Astrocyte of the cerebellum (primary cell): ENCODE data around the gene SLC25A22.
A peak's percentile ranks its signal among the peaks of the same experiment; 100 is the strongest.

ENCODE experiments used
- DNase-seq: peaks from one replicate; pipeline ENCODE4 v3.0.0-alpha.2; 2011; ENCODE audit warnings: low read depth
- H3K4me3 ChIP-seq: 2 replicates; pipeline ENCODE4 v1.5.1; 2011; ENCODE audit warnings: mild to moderate bottlenecking, low read depth, low read length, moderate library complexity
- in situ Hi-C: cut with HindIII; loops from 2 replicates; pipeline ENCODE4 v1.10.0; 2017; ENCODE audit warnings: low sequenced_read_pairs
- TF ChIP-seq, protein P1 (sequence below): IDR thresholded peaks from 2 replicates; pipeline ENCODE4 v1.5.1; 2012; ENCODE audit warnings: low read length, low read depth, moderate library complexity, mild to moderate bottlenecking; ENCODE audit errors: missing control alignments

Gene SLC25A22

DNA sequence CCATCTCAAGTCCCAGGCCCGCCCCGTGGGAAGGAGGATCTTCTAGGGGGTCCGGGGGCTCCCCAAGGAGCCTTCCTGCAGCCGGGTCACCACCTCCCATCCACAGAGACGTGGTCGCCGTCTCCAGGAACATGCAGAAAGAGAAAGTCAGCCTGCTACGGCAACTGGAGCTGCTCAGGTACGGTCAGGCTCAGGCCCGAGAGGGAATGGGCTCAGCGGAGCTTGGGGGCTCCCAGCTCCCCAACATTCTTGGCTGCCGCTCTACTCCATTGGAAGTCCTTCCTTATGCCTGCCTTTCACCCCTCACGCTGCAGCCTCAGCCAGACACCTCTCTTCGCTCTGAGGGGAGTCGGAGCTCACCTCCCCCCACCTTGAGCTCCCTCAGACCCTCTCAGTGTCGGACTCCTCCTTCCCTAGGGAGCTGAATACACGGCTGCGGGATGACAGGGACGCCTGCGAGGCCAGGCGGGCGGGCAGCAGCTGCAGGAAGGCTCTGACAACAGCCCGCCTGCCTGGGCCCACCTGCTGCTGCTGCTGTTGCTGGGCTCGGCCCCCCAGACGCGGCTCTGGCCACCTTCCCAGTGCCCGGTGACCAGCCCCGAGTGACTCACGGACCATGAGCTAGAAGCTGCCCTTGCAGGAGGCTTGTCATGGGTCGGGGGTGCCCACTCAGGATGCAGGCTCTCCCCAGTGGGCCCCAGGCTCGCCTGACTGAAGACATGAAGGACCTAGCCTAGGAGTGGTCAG lies 33.2 kb upstream of the SLC25A22 start:
- TF ChIP-seq, protein P1, sequence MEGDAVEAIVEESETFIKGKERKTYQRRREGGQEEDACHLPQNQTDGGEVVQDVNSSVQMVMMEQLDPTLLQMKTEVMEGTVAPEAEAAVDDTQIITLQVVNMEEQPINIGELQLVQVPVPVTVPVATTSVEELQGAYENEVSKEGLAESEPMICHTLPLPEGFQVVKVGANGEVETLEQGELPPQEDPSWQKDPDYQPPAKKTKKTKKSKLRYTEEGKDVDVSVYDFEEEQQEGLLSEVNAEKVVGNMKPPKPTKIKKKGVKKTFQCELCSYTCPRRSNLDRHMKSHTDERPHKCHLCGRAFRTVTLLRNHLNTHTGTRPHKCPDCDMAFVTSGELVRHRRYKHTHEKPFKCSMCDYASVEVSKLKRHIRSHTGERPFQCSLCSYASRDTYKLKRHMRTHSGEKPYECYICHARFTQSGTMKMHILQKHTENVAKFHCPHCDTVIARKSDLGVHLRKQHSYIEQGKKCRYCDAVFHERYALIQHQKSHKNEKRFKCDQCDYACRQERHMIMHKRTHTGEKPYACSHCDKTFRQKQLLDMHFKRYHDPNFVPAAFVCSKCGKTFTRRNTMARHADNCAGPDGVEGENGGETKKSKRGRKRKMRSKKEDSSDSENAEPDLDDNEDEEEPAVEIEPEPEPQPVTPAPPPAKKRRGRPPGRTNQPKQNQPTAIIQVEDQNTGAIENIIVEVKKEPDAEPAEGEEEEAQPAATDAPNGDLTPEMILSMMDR, result no peak
- H3K4me3 ChIP-seq, result peak overlapping the region; percentile 30
- in situ Hi-C loops, result no loop called here
- DNase-seq, result no peak

DNA sequence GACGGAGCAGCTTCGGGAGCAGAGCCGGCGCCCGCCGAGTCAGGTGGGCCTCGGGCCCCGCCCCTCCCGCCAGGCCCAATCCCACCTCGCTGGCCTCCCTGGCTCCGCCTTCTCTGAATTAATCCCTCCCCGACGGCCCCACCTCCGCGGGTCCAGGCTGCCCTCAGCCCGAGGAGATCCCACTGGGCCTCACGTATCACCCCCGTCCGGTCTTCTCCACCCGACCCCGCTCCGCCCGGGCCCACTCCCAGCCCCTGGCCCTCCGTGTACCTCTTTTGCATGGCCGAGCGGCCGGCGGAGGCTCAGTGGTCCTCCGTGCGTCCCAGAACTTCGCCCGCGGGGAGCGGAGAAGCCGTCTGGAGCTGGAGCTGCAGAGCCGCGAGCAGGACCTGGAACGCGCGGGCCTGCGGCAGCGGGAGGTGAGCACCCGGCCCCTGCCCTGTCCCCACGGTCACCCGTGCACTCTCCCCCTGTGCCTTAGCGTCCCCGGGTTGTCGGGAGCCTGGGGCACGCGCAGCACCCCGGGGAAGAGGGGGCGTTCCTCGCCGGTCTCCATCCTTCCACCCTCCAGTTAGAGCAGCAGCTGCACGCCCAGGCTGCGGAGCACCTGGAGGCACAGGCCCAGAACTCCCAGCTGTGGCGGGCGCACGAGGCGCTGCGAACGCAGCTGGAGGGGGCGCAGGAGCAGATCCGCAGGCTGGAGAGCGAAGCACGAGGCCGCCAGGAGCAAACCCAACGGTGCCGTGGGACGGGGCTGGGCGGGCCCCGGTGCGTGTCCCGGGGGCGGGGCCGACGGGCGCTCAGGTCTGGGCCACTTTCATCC lies 32.4 kb upstream of the SLC25A22 start:
- in situ Hi-C loops, result no loop called here
- TF ChIP-seq, protein P1, result no peak
- no peak for DNase-seq
- peak overlapping the region; percentile 30 for H3K4me3 ChIP-seq

GRCh38 chr11:829847-830294 lies 31.8 kb upstream of the SLC25A22 start:
- TF ChIP-seq, protein P1, result no peak
- no peak for DNase-seq
- peak overlapping the region; percentile 30 for H3K4me3 ChIP-seq
- in situ Hi-C loops, result no loop called here

GRCh38 chr11:829176-829846 lies 31.2 kb upstream of the SLC25A22 start:
- peak overlapping the region; percentile 30 for H3K4me3 ChIP-seq
- in situ Hi-C loops, result no loop called here
- no peak for DNase-seq
- TF ChIP-seq, protein P1, result no peak

DNA sequence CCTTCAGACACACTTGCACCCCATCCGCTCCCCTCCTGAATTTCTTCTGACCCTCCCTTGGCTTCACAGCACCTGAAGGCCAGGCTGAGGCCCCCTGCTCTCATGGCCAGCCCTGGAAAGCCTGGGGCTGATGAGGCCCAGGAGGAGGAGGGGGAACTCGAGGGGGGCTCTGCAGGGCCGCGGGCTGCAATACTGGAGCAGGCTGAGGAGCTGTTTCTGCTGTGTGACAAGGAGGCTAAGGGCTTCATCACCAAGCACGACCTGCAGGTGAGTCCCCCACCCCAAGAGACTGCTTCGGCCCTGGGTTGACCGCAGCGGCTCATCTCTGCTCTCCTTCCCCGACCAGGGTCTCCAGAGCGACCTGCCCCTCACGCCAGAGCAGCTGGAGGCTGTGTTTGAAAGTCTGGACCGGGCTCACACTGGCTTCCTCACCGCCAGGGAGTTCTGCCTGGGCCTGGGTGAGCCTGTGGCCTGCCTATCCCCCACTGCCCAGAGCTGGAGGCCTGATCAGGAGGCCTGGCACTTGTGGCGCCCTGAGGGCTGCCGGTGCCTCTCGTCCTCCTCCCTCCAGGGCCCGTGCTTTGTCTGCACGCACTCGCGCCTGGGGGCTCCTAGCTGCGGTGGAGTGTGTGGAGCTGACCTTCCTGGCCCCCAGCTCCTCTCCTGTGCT lies 30.6 kb upstream of the SLC25A22 start:
- H3K4me3 ChIP-seq, result no peak overlapping the region
- TF ChIP-seq, protein P1, result no peak
- DNase-seq, result no peak
- in situ Hi-C loops, result no loop called here

DNA sequence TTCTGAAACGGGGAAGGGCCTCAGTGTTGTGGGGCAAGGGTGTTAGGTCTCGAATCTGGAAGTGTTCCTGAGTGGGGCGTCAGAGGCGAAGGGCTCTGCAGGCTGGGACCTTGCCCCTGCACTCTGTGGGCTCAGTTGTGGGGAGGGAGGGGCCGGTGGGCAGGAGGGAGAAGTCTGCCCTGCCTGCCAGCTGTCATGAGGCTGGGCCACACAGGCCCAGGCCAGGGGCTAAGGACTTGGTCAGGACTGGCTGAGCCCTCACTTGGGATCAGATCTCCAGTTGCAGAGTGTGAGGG lies 29.8 kb upstream of the SLC25A22 start, which contains the start of gene CRACR2B:
TSS of gene CRACR2B (plus strand) at position 23 of the 296 bp plus-strand sequence. CDS start 689 bp downstream, outside the sequence.
- in situ Hi-C loops, result no loop called here
- no peak for DNase-seq
- TF ChIP-seq, protein P1, result no peak
- peak within 1 kb of the TSS; percentile 21 for H3K4me3 ChIP-seq
